ENCODE measurements around the gene AGR3.

GRCh38 chr7:16813232-16813616, 68.6 kb downstream of the AGR3 start:
- TF ChIP-seq POLR2A (IDR thresholded peaks at IDR 0.05), result no peak
- TF ChIP-seq, protein P1, sequence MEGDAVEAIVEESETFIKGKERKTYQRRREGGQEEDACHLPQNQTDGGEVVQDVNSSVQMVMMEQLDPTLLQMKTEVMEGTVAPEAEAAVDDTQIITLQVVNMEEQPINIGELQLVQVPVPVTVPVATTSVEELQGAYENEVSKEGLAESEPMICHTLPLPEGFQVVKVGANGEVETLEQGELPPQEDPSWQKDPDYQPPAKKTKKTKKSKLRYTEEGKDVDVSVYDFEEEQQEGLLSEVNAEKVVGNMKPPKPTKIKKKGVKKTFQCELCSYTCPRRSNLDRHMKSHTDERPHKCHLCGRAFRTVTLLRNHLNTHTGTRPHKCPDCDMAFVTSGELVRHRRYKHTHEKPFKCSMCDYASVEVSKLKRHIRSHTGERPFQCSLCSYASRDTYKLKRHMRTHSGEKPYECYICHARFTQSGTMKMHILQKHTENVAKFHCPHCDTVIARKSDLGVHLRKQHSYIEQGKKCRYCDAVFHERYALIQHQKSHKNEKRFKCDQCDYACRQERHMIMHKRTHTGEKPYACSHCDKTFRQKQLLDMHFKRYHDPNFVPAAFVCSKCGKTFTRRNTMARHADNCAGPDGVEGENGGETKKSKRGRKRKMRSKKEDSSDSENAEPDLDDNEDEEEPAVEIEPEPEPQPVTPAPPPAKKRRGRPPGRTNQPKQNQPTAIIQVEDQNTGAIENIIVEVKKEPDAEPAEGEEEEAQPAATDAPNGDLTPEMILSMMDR (IDR thresholded peaks at IDR 0.05 in 8 of 11, conservative IDR thresholded peaks at IDR 0.05 in 3 of 11), result no peak

Measured in spleen (tissue), 7 donors.